ENCODE data around the gene CIRBP.

CIRBP gene

GRCh38 chr19:1249298-1249989 is 19.7 kb upstream of the CIRBP start:
- peak; percentile 75 for TF ChIP-seq L3MBTL2 (conservative IDR thresholded peaks at IDR 0.05)
- no peak for TF ChIP-seq ZNF384 (IDR thresholded peaks at IDR 0.05)
- ChIA-PET CTCF (interaction anchor here (1.0 kb wide), 1 partner anchor 17 kb away, joined by 5 read pairs; no protein-coding TSS in a partner anchor), POLR2A (interaction anchor here (1.0 kb wide), 2 partner anchors 16 to 20 kb away, joined by 3 to 23 read pairs (median 12); partner anchors contain the start of gene CIRBP)
- DNase-seq (ENCODE audit: extremely low spot score): peak; percentile 88

DNA sequence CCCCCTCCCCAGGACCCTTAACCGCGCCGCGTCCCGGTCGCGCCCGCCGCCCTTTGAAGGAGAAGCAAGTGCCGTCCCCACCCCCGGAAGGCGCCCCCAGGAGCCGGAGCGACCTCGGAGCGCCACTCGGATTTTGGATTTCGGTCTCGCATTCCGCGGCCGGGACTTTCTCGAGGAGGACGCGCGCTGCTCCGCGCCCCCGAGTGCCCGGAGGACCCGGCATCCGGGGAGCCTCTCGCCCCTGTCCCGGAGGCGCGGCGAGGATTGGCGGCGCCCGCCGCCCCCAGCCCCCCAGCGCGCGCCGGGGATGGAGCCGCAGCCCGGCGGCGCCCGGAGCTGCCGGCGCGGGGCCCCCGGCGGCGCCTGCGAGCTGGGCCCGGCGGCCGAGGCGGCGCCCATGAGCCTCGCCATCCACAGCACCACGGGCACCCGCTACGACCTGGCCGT is 19.1 kb upstream of the CIRBP start:
- no peak for DNase-seq (ENCODE audit: extremely low spot score)
- no peak for TF ChIP-seq FOXK2 (IDR thresholded peaks at IDR 0.05)
- TF ChIP-seq TARDBP (IDR thresholded peaks at IDR 0.05): no peak
- no peak for TF ChIP-seq L3MBTL2 (conservative IDR thresholded peaks at IDR 0.05)
- TF ChIP-seq ARNT (IDR thresholded peaks at IDR 0.05): no peak
- no peak for TF ChIP-seq LEF1 (IDR thresholded peaks at IDR 0.05; ENCODE audit: borderline replicate concordance)
- ChIA-PET POLR2A (interaction anchor here (1.0 kb wide), 2 partner anchors 16 to 19 kb away, joined by 3 to 12 read pairs; partner anchors contain the start of gene CIRBP), CTCF (no interaction called here)

- TF ChIP-seq FOXK2 (IDR thresholded peaks at IDR 0.05): no peak
- TF ChIP-seq FOXM1 (IDR thresholded peaks at IDR 0.05; ENCODE audit: borderline replicate concordance): peak; percentile 44; the same call in 1 of the 2 replicates
- no peak for TF ChIP-seq SP1 (IDR thresholded peaks at IDR 0.05)
- no peak for TF ChIP-seq TARDBP (IDR thresholded peaks at IDR 0.05)
- no peak for TF ChIP-seq HDGF (IDR thresholded peaks at IDR 0.05; ENCODE audit: borderline replicate concordance)
- no peak for TF ChIP-seq ZNF384 (IDR thresholded peaks at IDR 0.05)
- TF ChIP-seq CTBP1 (IDR thresholded peaks at IDR 0.05; ENCODE audit: borderline replicate concordance): no peak
- no peak for TF ChIP-seq L3MBTL2 (conservative IDR thresholded peaks at IDR 0.05)
- no peak for TF ChIP-seq LEF1 (IDR thresholded peaks at IDR 0.05; ENCODE audit: borderline replicate concordance)
- CTCF ChIA-PET: interaction anchor here (1.3 kb wide), 1 partner anchor 16 kb away, joined by 5 read pairs; no protein-coding TSS in a partner anchor
- POLR2A ChIA-PET: interaction anchor here (0.8 to 7.8 kb wide), 6 partner anchors 10 to 25 kb away, joined by 3 to 157 read pairs (median 7); partner anchors contain the start of genes CIRBP and FAM174C
- DNase-seq (ENCODE audit: extremely low spot score): peak; percentile 37
Observed at GRCh38 chr19:1250437-1251260, 18.5 kb upstream of the CIRBP start.

- no peak for TF ChIP-seq SUZ12 (IDR thresholded peaks at IDR 0.05)
- TF ChIP-seq, protein P1, sequence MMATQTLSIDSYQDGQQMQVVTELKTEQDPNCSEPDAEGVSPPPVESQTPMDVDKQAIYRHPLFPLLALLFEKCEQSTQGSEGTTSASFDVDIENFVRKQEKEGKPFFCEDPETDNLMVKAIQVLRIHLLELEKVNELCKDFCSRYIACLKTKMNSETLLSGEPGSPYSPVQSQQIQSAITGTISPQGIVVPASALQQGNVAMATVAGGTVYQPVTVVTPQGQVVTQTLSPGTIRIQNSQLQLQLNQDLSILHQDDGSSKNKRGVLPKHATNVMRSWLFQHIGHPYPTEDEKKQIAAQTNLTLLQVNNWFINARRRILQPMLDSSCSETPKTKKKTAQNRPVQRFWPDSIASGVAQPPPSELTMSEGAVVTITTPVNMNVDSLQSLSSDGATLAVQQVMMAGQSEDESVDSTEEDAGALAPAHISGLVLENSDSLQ (IDR thresholded peaks at IDR 0.05): no peak
- DNase-seq (ENCODE audit: extremely low spot score): peak; percentile 38
- ChIA-PET CTCF (interaction anchor here (0.8 to 1.3 kb wide), 2 partner anchors 15 to 17 kb away, joined by 4 to 5 read pairs; partner anchors contain the start of gene CIRBP), POLR2A (interaction anchor here (0.8 to 7.8 kb wide), 4 partner anchors 9 to 24 kb away, joined by 4 to 157 read pairs (median 7); partner anchors contain the start of genes CIRBP and FAM174C)
Observed at GRCh38 chr19:1251330-1252220, 17.6 kb upstream of the CIRBP start.

DNA sequence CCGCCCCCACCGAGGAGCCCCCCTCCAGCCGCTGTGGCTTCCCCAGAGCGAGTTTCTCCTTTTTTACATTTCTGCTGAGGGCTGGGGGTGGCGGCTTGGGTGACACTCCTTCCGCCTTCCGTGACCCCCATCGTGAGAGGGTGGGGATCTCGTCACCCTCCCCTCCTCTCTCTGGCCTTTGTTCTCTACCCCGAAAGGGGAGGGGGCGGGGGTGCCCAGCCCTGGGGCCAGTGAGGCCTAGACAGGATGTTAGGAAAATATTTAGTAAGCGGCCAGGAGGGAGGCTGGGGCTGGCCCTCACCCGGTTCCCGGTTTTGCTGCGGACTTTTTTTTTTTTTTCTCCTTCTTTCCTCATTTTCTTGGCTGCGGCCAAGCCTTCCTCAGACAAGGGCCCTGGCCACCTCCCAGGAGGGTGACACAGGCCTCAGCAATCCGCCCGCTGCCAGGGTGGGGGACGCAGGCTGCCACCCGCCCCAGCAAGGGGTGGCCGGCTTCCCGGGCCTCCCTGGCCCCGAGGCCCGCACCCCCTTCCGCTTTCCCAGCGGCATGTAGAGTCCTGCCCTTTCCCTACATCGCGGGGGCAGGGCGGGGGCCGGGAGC is 16.8 kb upstream of the CIRBP start:
- TF ChIP-seq HDGF (IDR thresholded peaks at IDR 0.05; ENCODE audit: borderline replicate concordance) (no peak), CTBP1 (IDR thresholded peaks at IDR 0.05; ENCODE audit: borderline replicate concordance) (no peak), FOXM1 (IDR thresholded peaks at IDR 0.05; ENCODE audit: borderline replicate concordance) (no peak), NFRKB (IDR thresholded peaks at IDR 0.05) (no peak), L3MBTL2 (conservative IDR thresholded peaks at IDR 0.05) (no peak), TARDBP (IDR thresholded peaks at IDR 0.05) (no peak)
- POLR2A ChIA-PET: interaction anchor here (0.6 to 7.8 kb wide), 7 partner anchors 8 to 26 kb away, joined by 3 to 157 read pairs (median 6); partner anchors contain the start of genes CIRBP and FAM174C
- no peak for DNase-seq (ENCODE audit: extremely low spot score)
- CTCF ChIA-PET: interaction anchor here (0.8 to 2.0 kb wide), 4 partner anchors 8 to 17 kb away, joined by 4 to 22 read pairs (median 9); partner anchors contain the start of gene CIRBP

GRCh38 chr19:1252821-1253513 is 16.2 kb upstream of the CIRBP start:
- DNase-seq (ENCODE audit: extremely low spot score): no peak
- TF ChIP-seq ELF4 (IDR thresholded peaks at IDR 0.05) (no peak), FOXM1 (IDR thresholded peaks at IDR 0.05; ENCODE audit: borderline replicate concordance) (no peak), NFRKB (IDR thresholded peaks at IDR 0.05) (no peak), FOXK2 (IDR thresholded peaks at IDR 0.05) (no peak), TARDBP (IDR thresholded peaks at IDR 0.05) (no peak), SUZ12 (IDR thresholded peaks at IDR 0.05) (no peak), LEF1 (IDR thresholded peaks at IDR 0.05; ENCODE audit: borderline replicate concordance) (no peak), HDGF (IDR thresholded peaks at IDR 0.05; ENCODE audit: borderline replicate concordance) (no peak), CTBP1 (IDR thresholded peaks at IDR 0.05; ENCODE audit: borderline replicate concordance) (no peak)
- CTCF ChIA-PET: interaction anchor here (0.7 to 2.0 kb wide), 3 partner anchors 9 to 13 kb away, joined by 6 to 22 read pairs (median 13); no protein-coding TSS in a partner anchor
- POLR2A ChIA-PET: interaction anchor here (0.6 to 7.8 kb wide), 6 partner anchors 9 to 27 kb away, joined by 3 to 157 read pairs (median 3); partner anchors contain the start of genes CIRBP and FAM174C

Measured in HEK293T (cell line).